Occipital lobe (tissue), 2 donors: ENCODE results near the gene RIN3. TPM values are rescaled to one million over a fixed set of nuclear protein-coding genes. Genes with fewer than 3 reads are reported as not detected.

Experiments
- DNase-seq: peaks from one replicate; lab custom pipeline; 2025; lab: John Stamatoyannopoulos, UW
- total RNA-seq: library from RNA; depleted of rRNA; stranded (reverse); fragments of >200 nt; gene quantifications from one replicate; pipeline ENCODE4 v1.2.3, GENCODE V29; 2014

Gene RIN3
- total RNA-seq, 1 donor from 2014 or later, result 1.4 TPM

- no peak for DNase-seq
Measured at GRCh38 chr14:92484132-92484823, 29.3 kb upstream of the RIN3 start.

- no peak for DNase-seq
Measured at GRCh38 chr14:92486881-92487280, 26.7 kb upstream of the RIN3 start.

- DNase-seq, result no peak
Measured at GRCh38 chr14:92487513-92488133, 26.0 kb upstream of the RIN3 start.

GRCh38 chr14:92489394-92490238 is 24.0 kb upstream of the RIN3 start:
- DNase-seq, result no peak

- DNase-seq, result no peak
Measured at GRCh38 chr14:92490239-92490959, 23.2 kb upstream of the RIN3 start.

GRCh38 chr14:92491782-92492181 is 21.8 kb upstream of the RIN3 start:
- DNase-seq, result no peak

GRCh38 chr14:92492258-92492657 is 21.3 kb upstream of the RIN3 start:
- DNase-seq, result no peak

- no peak for DNase-seq
Measured at GRCh38 chr14:92493024-92493423, 20.6 kb upstream of the RIN3 start.

- no peak for DNase-seq
Measured at GRCh38 chr14:92493492-92493891, 20.1 kb upstream of the RIN3 start.

- DNase-seq, result no peak
Measured at GRCh38 chr14:92494512-92494911, 19.1 kb upstream of the RIN3 start.

GRCh38 chr14:92495027-92495426 is 18.6 kb upstream of the RIN3 start:
- DNase-seq, result no peak

- no peak for DNase-seq
Measured at GRCh38 chr14:92496191-92496857, 17.3 kb upstream of the RIN3 start.

- DNase-seq, result no peak
Measured at GRCh38 chr14:92497391-92497790, 16.2 kb upstream of the RIN3 start.

GRCh38 chr14:92499234-92499633 is 14.3 kb upstream of the RIN3 start:
- no peak for DNase-seq

GRCh38 chr14:92500491-92500941 is 13.1 kb upstream of the RIN3 start:
- DNase-seq, result no peak

GRCh38 chr14:92501891-92502351 is 11.7 kb upstream of the RIN3 start:
- no peak for DNase-seq

GRCh38 chr14:92502541-92503286 is 10.9 kb upstream of the RIN3 start:
- no peak for DNase-seq

GRCh38 chr14:92503756-92504491 is 9.7 kb upstream of the RIN3 start:
- no peak for DNase-seq

- DNase-seq, result no peak
Measured at GRCh38 chr14:92505826-92506225, 7.8 kb upstream of the RIN3 start.

- no peak for DNase-seq
Measured at GRCh38 chr14:92506231-92506630, 7.3 kb upstream of the RIN3 start.
